ENCODE data around the gene FGFR1OP2. TPM values are rescaled to one million over a fixed set of nuclear protein-coding genes. Genes with fewer than 3 reads are reported as not detected.

FGFR1OP2 gene
- total and polyA plus RNA-seq, 2 of the 8 experiments (the other 6 are each of a cell fraction or from before 2014, with no cell fraction given): 8.8 to 34.4 TPM

- no peak overlapping the region for H2AFZ ChIP-seq (ENCODE audit: low read length)
- peaks cover 0 to 7% (median 3%) of the 10 kb centered on the region in 4 experiments; a peak in 3 of 8 replicates for H3K36me3 ChIP-seq (ENCODE audit: control insufficient read depth in 2 of 4, insufficient read depth in 4 of 4, low read length in 3 of 4)
- WGBS, 2 experiments (ENCODE audit: extremely low coverage in 1 of 2, insufficient coverage in 1 of 2, insufficient read length in 1 of 2, insufficient replicate concordance in 2 of 2, low coverage in 1 of 2, low lambda C conversion rate in 2 of 2, missing lambda C conversion rate in 1 of 2): 94% methylated on average over 1 of the region's 1 CpG; no CpG with 5 or more reads in 1 of the 2 experiments
- H4K20me1 ChIP-seq (replicated peaks in 1 of 2; ENCODE audit: control insufficient read depth in 1 of 2, insufficient read depth in 2 of 2, low read length in 2 of 2): no peaks in the 10 kb centered on the region
- no peak overlapping the region for H2BK20ac ChIP-seq (ENCODE audit: low read length)
- ChIA-PET POLR2A (ENCODE audit: partially characterized antibody) (interaction anchor here (0.8 to 0.9 kb wide), 2 partner anchors 16 to 25 kb away, joined by 3 read pairs; no protein-coding TSS in a partner anchor), CTCF (ENCODE audit: partially characterized antibody) (no interaction called here)
- H3K4me1 ChIP-seq (replicated peaks in 1 of 4; ENCODE audit: control insufficient read depth in 3 of 4, insufficient read depth in 4 of 4, low read length in 3 of 4): no peaks in the 10 kb centered on the region
- no peak overlapping the region for H3K18ac ChIP-seq (ENCODE audit: extremely low read depth, low read length)
- no peak overlapping the region for H4K5ac ChIP-seq (ENCODE audit: insufficient read length, low read depth, low read length)
- H3K27me3 ChIP-seq (replicated peaks in 1 of 4; ENCODE audit: control insufficient read depth in 3 of 4, extremely low read depth in 1 of 4, insufficient read depth in 3 of 4, low read length in 3 of 4): no peaks in the 10 kb centered on the region
- H3K9me3 ChIP-seq (ENCODE audit: insufficient read depth in 2 of 2, low read depth in 1 of 2, low read length in 1 of 2): no peaks in the 10 kb centered on the region
- TF ChIP-seq POU5F1 (IDR thresholded peaks at IDR 0.05; ENCODE audit: low read depth, low read length) (no peak), BRCA1 (IDR thresholded peaks at IDR 0.05; ENCODE audit: low read depth, low read length) (no peak), SIX5 (IDR thresholded peaks at IDR 0.05; ENCODE audit: low read depth, low read length) (no peak), EGR1 (IDR thresholded peaks at IDR 0.05; ENCODE audit: borderline replicate concordance, low read depth, low read length) (no peak), RXRA (IDR thresholded peaks at IDR 0.05; ENCODE audit: insufficient read depth, low read depth, low read length) (no peak), EZH2 (IDR thresholded peaks at IDR 0.05; ENCODE audit: low read depth, low read length, severe bottlenecking) (no peak)
- H2BK15ac ChIP-seq (ENCODE audit: low read length): no peak overlapping the region
- no peak overlapping the region for H2BK5ac ChIP-seq (ENCODE audit: low read depth, low read length)
- H3K4me3 ChIP-seq (ENCODE audit: extremely low read depth in 1 of 4, insufficient read depth in 2 of 4, low read depth in 3 of 4, low read length in 4 of 4): no peak overlapping the region
- H3K56ac ChIP-seq (replicated peaks; ENCODE audit: insufficient read length, low read depth, low read length): no peak overlapping the region
- H3K4ac ChIP-seq (replicated peaks; ENCODE audit: insufficient read length, low read depth, low read length): no peak overlapping the region
- DNase-seq (ENCODE audit: low read depth in 1 of 2, low spot score in 2 of 2) (no peak), FAIRE-seq (no peak)
- H3K14ac ChIP-seq (ENCODE audit: insufficient read length): no peak overlapping the region
- no peak overlapping the region for H4K8ac ChIP-seq (ENCODE audit: extremely low read depth, insufficient read depth, low read length)
- H2BK12ac ChIP-seq (ENCODE audit: low read depth, low read length): no peak overlapping the region
- no peak overlapping the region for H3K4me2 ChIP-seq (ENCODE audit: insufficient read depth in 1 of 2, low read depth in 2 of 2, low read length in 2 of 2)
- H2AK5ac ChIP-seq (ENCODE audit: low read depth, low read length): no peak overlapping the region
- no peaks in the 10 kb centered on the region for H3K23me2 ChIP-seq (ENCODE audit: low read depth, low read length)
- no peak overlapping the region for H3K27ac ChIP-seq (ENCODE audit: low read depth, low read length)
- H3K23ac ChIP-seq (ENCODE audit: insufficient read length): no peak overlapping the region
- no peaks in the 10 kb centered on the region for H3K79me1 ChIP-seq (ENCODE audit: low read depth, low read length)
- no peak overlapping the region for H4K91ac ChIP-seq (replicated peaks; ENCODE audit: insufficient read length, low read length)
- H3K9ac ChIP-seq (replicated peaks in 1 of 4; ENCODE audit: extremely low read depth in 1 of 4, low read depth in 3 of 4, low read length in 3 of 4): no peak overlapping the region
- H3K79me2 ChIP-seq (ENCODE audit: control insufficient read depth in 1 of 2, insufficient read depth in 2 of 2, low read length in 2 of 2): no peaks in the 10 kb centered on the region
- no peak overlapping the region for H2BK120ac ChIP-seq (replicated peaks; ENCODE audit: low read depth, low read length)
Measured at GRCh38 chr12:26963413-26963812, 25.1 kb downstream of the FGFR1OP2 start.
